D721Med (cell line): Measurements from ENCODE around the gene MMAB.

Source experiments
- DNase-seq: peaks from one replicate; pipeline ENCODE4 v3.0.0; 2011; ENCODE audit warnings: low spot score; ENCODE audit not compliant: insufficient read length
- FAIRE-seq: peaks from 2 replicates; lab custom pipeline; 2011; peaks lifted over from hg19 to GRCh38; lab: Jason Lieb, UNC
- CTCF ChIP-seq: IDR thresholded peaks from 2 replicates; pipeline ENCODE4 v1.5.1; 2012; ENCODE audit warnings: mild to moderate bottlenecking, control low read depth; ENCODE audit not compliant: insufficient read depth; ENCODE audit errors: missing control alignments

Gene MMAB

GRCh38 chr12:109571773-109572505 is 1.4 kb downstream of the MMAB start:
- no peak for DNase-seq
- no peak for TF ChIP-seq CTCF
- no peak for FAIRE-seq

GRCh38 chr12:109568486-109568885 is 4.8 kb downstream of the MMAB start:
- TF ChIP-seq CTCF = no peak
- DNase-seq (no peak), FAIRE-seq (no peak)

GRCh38 chr12:109567967-109568366 is 5.3 kb downstream of the MMAB start:
- TF ChIP-seq CTCF = no peak
- no peak for FAIRE-seq
- DNase-seq = no peak

- TF ChIP-seq CTCF = no peak
- FAIRE-seq = no peak
- no peak for DNase-seq
Measured at GRCh38 chr12:109567296-109567695, 6.0 kb downstream of the MMAB start.

- no peak for FAIRE-seq
- no peak for TF ChIP-seq CTCF
Measured at GRCh38 chr12:109566424-109566823, 6.9 kb downstream of the MMAB start.

GRCh38 chr12:109563291-109564284 is 9.7 kb downstream of the MMAB start:
- FAIRE-seq (no peak), DNase-seq (no peak)
- no peak for TF ChIP-seq CTCF

More at GRCh38 chr12:109566424-109566823, 6.9 kb downstream of the MMAB start:
- no peak for DNase-seq
